ENCODE results near the gene CCDC74A.
"Not testable (repeated sequence)": the region's sequence is repeated elsewhere in the genome, so short reads cannot be mapped to it uniquely, and the experiment has no call there.

CCDC74A gene

GRCh38 chr2:131567891-131568290 lies 40.2 kb downstream of the CCDC74A start:
- no peak overlapping the region for H3K9ac ChIP-seq (ENCODE audit: low read length)
- no peaks in the 10 kb centered on the region for H3K27me3 ChIP-seq (ENCODE audit: control insufficient read depth, insufficient read depth, low read length)
- H3K4me1 ChIP-seq (ENCODE audit: control insufficient read depth, insufficient read depth, low read length): no peaks in the 10 kb centered on the region
- H3K4me3 ChIP-seq (ENCODE audit: low read length): no peak overlapping the region
- no peaks in the 10 kb centered on the region for H3K9me3 ChIP-seq (ENCODE audit: control insufficient read depth, low read length)
- no peaks in the 10 kb centered on the region for H3K36me3 ChIP-seq (ENCODE audit: control insufficient read depth, insufficient read depth, low read length)

- not testable (repeated sequence) for H3K9me3 ChIP-seq (ENCODE audit: control insufficient read depth, low read length); H3K36me3 ChIP-seq (ENCODE audit: control insufficient read depth, insufficient read depth, low read length); H3K27me3 ChIP-seq (ENCODE audit: control insufficient read depth, insufficient read depth, low read length); H3K4me1 ChIP-seq (ENCODE audit: control insufficient read depth, insufficient read depth, low read length); H3K4me3 ChIP-seq (ENCODE audit: low read length); H3K9ac ChIP-seq (ENCODE audit: low read length)
Observed at GRCh38 chr2:131568401-131568800, 40.7 kb downstream of the CCDC74A start.

GRCh38 chr2:131572175-131572574 lies 44.5 kb downstream of the CCDC74A start:
- H3K4me3 ChIP-seq (ENCODE audit: low read length): no peak overlapping the region
- no peaks in the 10 kb centered on the region for H3K36me3 ChIP-seq (ENCODE audit: control insufficient read depth, insufficient read depth, low read length)
- no peaks in the 10 kb centered on the region for H3K4me1 ChIP-seq (ENCODE audit: control insufficient read depth, insufficient read depth, low read length)
- H3K9ac ChIP-seq (ENCODE audit: low read length): no peak overlapping the region
- H3K27me3 ChIP-seq (ENCODE audit: control insufficient read depth, insufficient read depth, low read length): no peaks in the 10 kb centered on the region
- H3K9me3 ChIP-seq (ENCODE audit: control insufficient read depth, low read length): no peaks in the 10 kb centered on the region

GRCh38 chr2:131577812-131578211 lies 50.1 kb downstream of the CCDC74A start:
- H3K4me3 ChIP-seq (ENCODE audit: low read length): no peak overlapping the region
- no peaks in the 10 kb centered on the region for H3K9me3 ChIP-seq (ENCODE audit: control insufficient read depth, low read length)
- no peaks in the 10 kb centered on the region for H3K4me1 ChIP-seq (ENCODE audit: control insufficient read depth, insufficient read depth, low read length)
- no peak overlapping the region for H3K9ac ChIP-seq (ENCODE audit: low read length)
- H3K36me3 ChIP-seq (ENCODE audit: control insufficient read depth, insufficient read depth, low read length): no peaks in the 10 kb centered on the region
- H3K27me3 ChIP-seq (ENCODE audit: control insufficient read depth, insufficient read depth, low read length): no peaks in the 10 kb centered on the region

GRCh38 chr2:131580187-131580586 lies 52.5 kb downstream of the CCDC74A start:
- no peaks in the 10 kb centered on the region for H3K36me3 ChIP-seq (ENCODE audit: control insufficient read depth, insufficient read depth, low read length)
- no peaks in the 10 kb centered on the region for H3K27me3 ChIP-seq (ENCODE audit: control insufficient read depth, insufficient read depth, low read length)
- H3K9me3 ChIP-seq (ENCODE audit: control insufficient read depth, low read length): no peaks in the 10 kb centered on the region
- H3K4me3 ChIP-seq (ENCODE audit: low read length): no peak overlapping the region
- no peaks in the 10 kb centered on the region for H3K4me1 ChIP-seq (ENCODE audit: control insufficient read depth, insufficient read depth, low read length)
- no peak overlapping the region for H3K9ac ChIP-seq (ENCODE audit: low read length)

Data from mucosa of stomach (tissue), 1 donor.